H1 (cell line): ENCODE results near the gene MED16. TPM values are rescaled to one million over a fixed set of nuclear protein-coding genes. Genes with fewer than 3 reads are reported as not detected.
A peak's percentile ranks its signal among the peaks of the same experiment; 100 is the strongest.

Source experiments
- CTCF ChIA-PET: fragments of 300-600 bp; sonication (Branson Sonifier 250); formaldehyde crosslinking; loops from one replicate; lab custom pipeline; 2021; ENCODE audit not compliant: partially characterized antibody; lab: Charles Lee
- POLR2A ChIA-PET: fragments of 300-600 bp; sonication (Branson Sonifier 250); formaldehyde crosslinking; loops from one replicate; lab custom pipeline; 2021; ENCODE audit warnings: inconsistent platforms; ENCODE audit not compliant: partially characterized antibody; lab: Charles Lee
- DNase-seq, 2 experiments: peaks; one replicate each; pipeline versions ENCODE4 v3.0.0 to v3.0.0-alpha.2; 2010 to 2022; ENCODE audit warnings: low spot score in 2 of 2, low read depth in 1 of 2, mixed read lengths in 1 of 2
- FAIRE-seq: peaks from 2 replicates; lab custom pipeline; 2011; peaks lifted over from hg19 to GRCh38; lab: Jason Lieb, UNC
- H2AFZ ChIP-seq: 2 replicates; pipeline ENCODE4 v1.8.1; 2012; ENCODE audit warnings: low read length, inconsistent platforms
- H2AK5ac ChIP-seq: 2 replicates; pipeline ENCODE4 v1.6.1; 2013; ENCODE audit warnings: low read depth, low read length
- H2BK120ac ChIP-seq: replicated peaks from 2 replicates; pipeline ENCODE3; 2013; ENCODE audit warnings: low read depth, low read length, inconsistent platforms
- H2BK12ac ChIP-seq: 2 replicates; pipeline ENCODE4 v1.6.1; 2013; ENCODE audit warnings: low read depth, low read length
- H2BK15ac ChIP-seq: 2 replicates; pipeline ENCODE4 v1.6.1; 2013; ENCODE audit warnings: low read length
- H2BK20ac ChIP-seq: 2 replicates; pipeline ENCODE4 v1.6.1; 2013; ENCODE audit warnings: low read length
- H2BK5ac ChIP-seq: 2 replicates; pipeline ENCODE4 v1.6.1; 2013; ENCODE audit warnings: low read depth, low read length
- H3K14ac ChIP-seq: 2 replicates; pipeline ENCODE4 v1.6.1; 2013; ENCODE audit warnings: inconsistent platforms; ENCODE audit not compliant: insufficient read length
- H3K18ac ChIP-seq: 2 replicates; pipeline ENCODE4 v1.6.1; 2013; ENCODE audit warnings: low read length; ENCODE audit errors: extremely low read depth
- H3K23ac ChIP-seq: 2 replicates; pipeline ENCODE4 v1.6.1; 2013; ENCODE audit warnings: inconsistent platforms; ENCODE audit not compliant: insufficient read length
- H3K23me2 ChIP-seq: 2 replicates; pipeline ENCODE4 v1.6.1; 2013; ENCODE audit warnings: low read depth, low read length
- H3K27ac ChIP-seq: 2 replicates; pipeline ENCODE4 v1.6.1; 2011; ENCODE audit warnings: low read depth, low read length, inconsistent platforms
- H3K27me3 ChIP-seq, 4 experiments: replicated peaks in 1 of 4; 1 replicate in 1 of 4; 2 replicates in 3 of 4; pipeline versions ENCODE4 v1.6.1 to v1.8.1; 2011 to 2013; ENCODE audit warnings: low read length in 3 of 4, mild to moderate bottlenecking in 3 of 4, inconsistent platforms in 2 of 4, mixed read lengths in 2 of 4, moderate library complexity in 1 of 4; ENCODE audit not compliant: control insufficient read depth in 3 of 4, insufficient read depth in 3 of 4; ENCODE audit errors: extremely low read depth in 1 of 4
- H3K36me3 ChIP-seq, 4 experiments: 2 replicates each; pipeline versions ENCODE4 v1.6.1 to v1.8.1; 2011 to 2013; ENCODE audit warnings: mild to moderate bottlenecking in 4 of 4, low read length in 3 of 4, moderate library complexity in 2 of 4, control low read depth in 1 of 4, inconsistent platforms in 1 of 4; ENCODE audit not compliant: insufficient read depth in 4 of 4, control insufficient read depth in 2 of 4
- H3K4ac ChIP-seq: replicated peaks from 2 replicates; pipeline ENCODE3; 2013; ENCODE audit warnings: low read length, low read depth, mixed read lengths, inconsistent platforms; ENCODE audit not compliant: insufficient read length
- H3K4me1 ChIP-seq, 4 experiments: replicated peaks in 1 of 4; 1 replicate in 1 of 4; 2 replicates in 3 of 4; pipeline versions ENCODE4 v1.6.1 to v1.8.1; 2011 to 2013; ENCODE audit warnings: low read length in 3 of 4, inconsistent platforms in 2 of 4, mixed read lengths in 1 of 4; ENCODE audit not compliant: insufficient read depth in 4 of 4, control insufficient read depth in 3 of 4
- H3K4me2 ChIP-seq, 2 experiments: 2 replicates each; pipeline versions ENCODE4 v1.6.1 to v1.8.1; 2011 to 2013; ENCODE audit warnings: low read depth in 2 of 2, low read length in 2 of 2, control low read depth in 1 of 2, inconsistent platforms in 1 of 2, mild to moderate bottlenecking in 1 of 2; ENCODE audit not compliant: insufficient read depth in 1 of 2
- H3K4me3 ChIP-seq, 4 experiments: fragments of 200-600, 300-600 bp in 1 of 4; sonication (generic), shearing (Covaris generic), sonication (Bioruptor Twin) in 1 of 4; 2 replicates each; pipeline versions ENCODE4 v1.5.1 to v1.8.1; 2011 to 2016; ENCODE audit warnings: low read length in 4 of 4, low read depth in 3 of 4, control low read depth in 2 of 4, inconsistent platforms in 2 of 4, mild to moderate bottlenecking in 2 of 4, mixed read lengths in 1 of 4, moderate library complexity in 1 of 4; ENCODE audit not compliant: insufficient read depth in 2 of 4; ENCODE audit errors: extremely low read depth in 1 of 4
- H3K56ac ChIP-seq: replicated peaks from 2 replicates; pipeline ENCODE3; 2013; ENCODE audit warnings: low read depth, mild to moderate bottlenecking, mixed read lengths, low read length, inconsistent platforms; ENCODE audit not compliant: insufficient read length
- H3K79me1 ChIP-seq: 2 replicates; pipeline ENCODE4 v1.6.1; 2013; ENCODE audit warnings: low read depth, low read length, control low read depth
- H3K79me2 ChIP-seq, 2 experiments: 2 replicates each; pipeline versions ENCODE4 v1.6.1 to v1.8.1; 2012 to 2013; ENCODE audit warnings: low read length in 2 of 2, mild to moderate bottlenecking in 2 of 2, inconsistent platforms in 1 of 2; ENCODE audit not compliant: insufficient read depth in 2 of 2, control insufficient read depth in 1 of 2
- H3K9ac ChIP-seq, 4 experiments: replicated peaks in 1 of 4; 1 replicate in 1 of 4; 2 replicates in 3 of 4; pipeline versions ENCODE4 v1.6.1 to v1.8.1; 2011 to 2013; ENCODE audit warnings: low read depth in 3 of 4, low read length in 3 of 4, control low read depth in 2 of 4, mild to moderate bottlenecking in 2 of 4, moderate library complexity in 2 of 4, inconsistent platforms in 1 of 4; ENCODE audit errors: extremely low read depth in 1 of 4
- H3K9me3 ChIP-seq, 2 experiments: 2 replicates each; pipeline versions ENCODE4 v1.6.1 to v1.8.1; 2012 to 2013; ENCODE audit warnings: mild to moderate bottlenecking in 2 of 2, moderate library complexity in 2 of 2, control low read depth in 1 of 2, inconsistent platforms in 1 of 2, low read depth in 1 of 2, low read length in 1 of 2, mixed read lengths in 1 of 2; ENCODE audit not compliant: insufficient read depth in 2 of 2
- H4K20me1 ChIP-seq, 2 experiments: replicated peaks in 1 of 2; 2 replicates each; pipeline versions ENCODE3 to v1.8.1; 2011 to 2013; ENCODE audit warnings: inconsistent platforms in 2 of 2, low read length in 2 of 2, mild to moderate bottlenecking in 1 of 2; ENCODE audit not compliant: insufficient read depth in 2 of 2, control insufficient read depth in 1 of 2
- H4K5ac ChIP-seq: 2 replicates; pipeline ENCODE4 v1.6.1; 2013; ENCODE audit warnings: low read length, low read depth, mixed read lengths, inconsistent platforms; ENCODE audit not compliant: insufficient read length
- H4K8ac ChIP-seq: 2 replicates; pipeline ENCODE4 v1.8.0; 2013; ENCODE audit warnings: mild to moderate bottlenecking, moderate library complexity, low read length, inconsistent platforms; ENCODE audit not compliant: insufficient read depth; ENCODE audit errors: extremely low read depth
- H4K91ac ChIP-seq: replicated peaks from 2 replicates; pipeline ENCODE3; 2013; ENCODE audit warnings: low read length, mixed read lengths, inconsistent platforms; ENCODE audit not compliant: insufficient read length
- CTCF ChIP-seq, 3 experiments: IDR thresholded peaks; 1 replicate in 2 of 3; 2 replicates in 1 of 3; pipeline versions ENCODE4 v1.5.1 to v1.6.1; 2011; ENCODE audit warnings: low read length in 3 of 3, mild to moderate bottlenecking in 3 of 3, inconsistent platforms in 2 of 3, low read depth in 1 of 3, moderate library complexity in 1 of 3; ENCODE audit not compliant: insufficient read depth in 1 of 3; ENCODE audit errors: control extremely low read depth in 1 of 3
- PHF8 ChIP-seq: fragments of 200-600 bp; sonication (generic); conservative IDR thresholded peaks from 2 replicates; pipeline ENCODE4 v1.7.1; 2012; ENCODE audit warnings: low read depth, mild to moderate bottlenecking, inconsistent platforms, low read length, moderate library complexity
- RAD21 ChIP-seq, 2 experiments: IDR thresholded peaks in 1 of 2; conservative IDR thresholded peaks in 1 of 2; 2 replicates each; pipeline ENCODE4 v1.6.1; 2011; ENCODE audit warnings: low read depth in 2 of 2, low read length in 2 of 2, improper control_type of control experiment in 1 of 2, inconsistent platforms in 1 of 2, mild to moderate bottlenecking in 1 of 2, moderate library complexity in 1 of 2
- TAF1 ChIP-seq: IDR thresholded peaks from 2 replicates; pipeline ENCODE4 v1.6.1; 2011; ENCODE audit warnings: mild to moderate bottlenecking, low read depth, low read length
- WGBS, 2 experiments: shearing (Covaris generic) in 1 of 2; methylation state at CpG; one replicate each; pipeline versions ENCODE4 v1.1.6 to v1.1.7; 2013 to 2015; ENCODE audit warnings: low lambda C conversion rate in 2 of 2, mixed read lengths in 2 of 2, inconsistent platforms in 1 of 2, low coverage in 1 of 2, missing lambda C conversion rate in 1 of 2; ENCODE audit not compliant: insufficient replicate concordance in 2 of 2, insufficient coverage in 1 of 2, insufficient read length in 1 of 2; ENCODE audit errors: extremely low coverage in 1 of 2, missing lambda C conversion rate in 1 of 2; 5-methylcytosine and 5-hydroxymethylcytosine counted together
- polyA plus RNA-seq, 7 experiments: library from polyadenylated mRNA; depleted of rRNA in 3 of 7; stranded (reverse) in 5 of 7; unstranded in 2 of 7; fragments of >200 nt in 5 of 7; fragments of 200-250 nt in 2 of 7; gene quantifications; 1 replicate in 5 of 7; 2 replicates in 1 of 7; 4 replicates in 1 of 7; pipeline versions ENCODE4 v1.2.1 to v1.2.3, GENCODE V29; 2011 to 2013; ENCODE audit warnings: missing spikeins in 2 of 7, mixed read lengths in 2 of 7
- total RNA-seq: library from RNA; stranded (reverse); fragmentation: NEBNext Ultra II Directional; extraction: Animal tissue kit (Norgen Biotek cat#: 25700); gene quantifications from 2 replicates; pipeline ENCODE4 v1.2.1, GENCODE V29; 2021

Gene MED16
- total and polyA plus RNA-seq, 2 of the 8 experiments (the other 6 are each of a cell fraction or from before 2014, with no cell fraction given), result 51.0 to 67.2 TPM

- H3K27me3 ChIP-seq, result no peaks in the 10 kb centered on the region
- CTCF ChIA-PET, result no interaction called here
- H3K14ac ChIP-seq, result no peak overlapping the region
- POLR2A ChIA-PET, result interaction anchor here (1.3 to 12.0 kb wide), 3 partner anchors 9 to 30 kb away, joined by 3 to 277 read pairs (median 4); partner anchors contain the start of gene PTBP1
- DNase-seq (peak in 1 of 2 experiments; percentile 75), FAIRE-seq (no peak)
- peak overlapping the region; percentile 29 to 57 for H3K4me2 ChIP-seq
- H3K9ac ChIP-seq, result peak overlapping the region in 3 of 4 experiments; percentile 31 to 59 (median 50); a peak in 4 of 7 replicates
- no peak overlapping the region for H2BK15ac ChIP-seq
- peak overlapping the region; percentile 90 for H3K18ac ChIP-seq
- no peak overlapping the region; the same call in 1 of the 2 replicates for H4K8ac ChIP-seq
- H3K23ac ChIP-seq, result no peak overlapping the region
- no peak overlapping the region for H2AK5ac ChIP-seq
- peaks cover 5% of the 10 kb centered on the region; the same call in 1 of the 2 replicates for H3K79me1 ChIP-seq
- TF ChIP-seq CTCF (IDR thresholded peaks at IDR 0.05; ENCODE audit: control extremely low read depth in 1 of 3, insufficient read depth in 1 of 3, low read depth in 1 of 3, low read length in 3 of 3), result peak in 1 of 3 experiments; percentile 1; a peak in 1 of 4 replicates
- TF ChIP-seq TAF1, result 0 out of 2 replicates have a peak, but pooled peaks have one; percentile 7
- TF ChIP-seq PHF8, result 0 out of 2 replicates have a peak, but pooled peaks have one; percentile 36
- no peak for TF ChIP-seq RAD21 (IDR thresholded peaks at IDR 0.05 in 1 of 2, conservative IDR thresholded peaks at IDR 0.05 in 1 of 2; ENCODE audit: low read depth in 2 of 2, low read length in 2 of 2)
- H4K91ac ChIP-seq, result peak overlapping the region; percentile 65
- peaks cover 0 to 13% of the 10 kb centered on the region in 2 experiments; a peak in 1 of 4 replicates for H3K79me2 ChIP-seq
- no peaks in the 10 kb centered on the region; a peak in 2 of 8 replicates for H3K36me3 ChIP-seq
- no peak overlapping the region for H3K56ac ChIP-seq
- 13% methylated on average over 4 of the region's 64 CpGs; no CpG with 5 or more reads in 1 of the 2 experiments for WGBS, 2 experiments
- H2BK12ac ChIP-seq, result no peak overlapping the region
- no peak overlapping the region for H3K27ac ChIP-seq
- no peak overlapping the region for H3K4ac ChIP-seq
- no peaks in the 10 kb centered on the region for H3K9me3 ChIP-seq
- peaks cover 0 to 7% (median 5%) of the 10 kb centered on the region in 4 experiments; a peak in 5 of 7 replicates for H3K4me1 ChIP-seq
- H3K4me3 ChIP-seq, result peak overlapping the region; percentile 49 to 95 (median 62)
- H2BK120ac ChIP-seq, result no peak overlapping the region
- H2BK20ac ChIP-seq, result no peak overlapping the region
- H4K20me1 ChIP-seq, result peaks cover 0 to 5% of the 10 kb centered on the region in 2 experiments
- peak overlapping the region; percentile 52 for H4K5ac ChIP-seq
- no peak overlapping the region for H2BK5ac ChIP-seq
- H3K23me2 ChIP-seq, result peaks cover 10% of the 10 kb centered on the region; the same call in 1 of the 2 replicates
- no peak overlapping the region for H2AFZ ChIP-seq
Observed at GRCh38 chr19:821231-821824, 71.7 kb downstream of the MED16 start.
